Measurements from ENCODE around the gene ZNF511.

DNA sequence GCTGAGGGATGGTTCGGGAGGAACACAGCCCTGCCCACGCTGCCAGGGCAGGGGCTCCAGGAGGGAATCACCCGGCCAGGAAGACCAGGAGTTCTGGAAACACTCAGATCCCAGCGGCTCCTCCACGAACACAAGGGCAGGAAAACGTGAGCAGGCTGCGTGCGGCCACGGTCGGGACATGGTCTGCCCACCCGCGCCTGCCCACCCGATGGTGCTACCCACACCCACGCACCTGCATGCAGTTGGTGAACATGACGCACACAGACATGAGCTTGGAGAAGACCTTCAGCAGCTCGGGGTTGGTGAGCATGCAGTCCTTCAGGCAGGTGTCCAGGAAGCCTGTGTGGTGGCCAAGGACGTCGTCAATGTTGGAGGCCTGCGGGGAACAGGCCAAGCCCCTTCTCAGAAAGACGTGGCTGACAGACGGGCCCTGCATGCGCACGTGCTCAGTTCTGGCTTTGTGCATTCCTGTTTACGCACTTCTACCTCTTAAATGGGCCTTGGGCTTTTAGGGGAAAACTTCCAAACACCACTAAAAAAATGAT lies 25.8 kb upstream of the ZNF511 start:
- TF ChIP-seq CTCF (IDR thresholded peaks at IDR 0.05) = no peak
- no peak for TF ChIP-seq POLR2A (IDR thresholded peaks at IDR 0.05)
